Measurements from ENCODE around the gene UGT1A10.

Gene UGT1A10

DNA sequence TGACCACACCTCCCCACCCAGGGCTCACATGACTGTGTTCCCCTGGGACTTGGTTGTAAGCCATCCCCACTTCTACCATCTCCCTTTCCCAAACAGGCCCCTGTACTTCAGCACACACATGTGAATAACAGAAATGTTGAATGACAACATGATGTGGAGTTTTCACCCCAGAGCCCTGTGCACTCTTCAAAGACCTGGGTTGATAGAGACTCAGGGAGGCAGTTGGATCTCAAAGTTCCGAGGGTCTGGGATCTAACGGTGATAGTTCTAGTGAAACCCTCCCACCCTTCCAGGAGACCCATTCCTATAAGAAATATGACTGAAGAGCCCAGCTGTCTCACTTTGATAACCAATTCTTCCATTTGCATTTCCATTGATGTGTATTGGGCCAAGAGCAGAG lies 141.8 kb downstream of the UGT1A10 start, which contains the start of gene MROH2A:
TSS of gene MROH2A (plus strand) at position 301 of the 400 bp plus-strand sequence. CDS start 1,029 bp downstream, outside the sequence.
- no peak for TF ChIP-seq GABPA (IDR thresholded peaks at IDR 0.05; ENCODE audit: low read depth)
- TF ChIP-seq, protein P1, sequence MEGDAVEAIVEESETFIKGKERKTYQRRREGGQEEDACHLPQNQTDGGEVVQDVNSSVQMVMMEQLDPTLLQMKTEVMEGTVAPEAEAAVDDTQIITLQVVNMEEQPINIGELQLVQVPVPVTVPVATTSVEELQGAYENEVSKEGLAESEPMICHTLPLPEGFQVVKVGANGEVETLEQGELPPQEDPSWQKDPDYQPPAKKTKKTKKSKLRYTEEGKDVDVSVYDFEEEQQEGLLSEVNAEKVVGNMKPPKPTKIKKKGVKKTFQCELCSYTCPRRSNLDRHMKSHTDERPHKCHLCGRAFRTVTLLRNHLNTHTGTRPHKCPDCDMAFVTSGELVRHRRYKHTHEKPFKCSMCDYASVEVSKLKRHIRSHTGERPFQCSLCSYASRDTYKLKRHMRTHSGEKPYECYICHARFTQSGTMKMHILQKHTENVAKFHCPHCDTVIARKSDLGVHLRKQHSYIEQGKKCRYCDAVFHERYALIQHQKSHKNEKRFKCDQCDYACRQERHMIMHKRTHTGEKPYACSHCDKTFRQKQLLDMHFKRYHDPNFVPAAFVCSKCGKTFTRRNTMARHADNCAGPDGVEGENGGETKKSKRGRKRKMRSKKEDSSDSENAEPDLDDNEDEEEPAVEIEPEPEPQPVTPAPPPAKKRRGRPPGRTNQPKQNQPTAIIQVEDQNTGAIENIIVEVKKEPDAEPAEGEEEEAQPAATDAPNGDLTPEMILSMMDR (IDR thresholded peaks at IDR 0.05; ENCODE audit: insufficient read depth, low read length): no peak
- TF ChIP-seq, protein P2, sequence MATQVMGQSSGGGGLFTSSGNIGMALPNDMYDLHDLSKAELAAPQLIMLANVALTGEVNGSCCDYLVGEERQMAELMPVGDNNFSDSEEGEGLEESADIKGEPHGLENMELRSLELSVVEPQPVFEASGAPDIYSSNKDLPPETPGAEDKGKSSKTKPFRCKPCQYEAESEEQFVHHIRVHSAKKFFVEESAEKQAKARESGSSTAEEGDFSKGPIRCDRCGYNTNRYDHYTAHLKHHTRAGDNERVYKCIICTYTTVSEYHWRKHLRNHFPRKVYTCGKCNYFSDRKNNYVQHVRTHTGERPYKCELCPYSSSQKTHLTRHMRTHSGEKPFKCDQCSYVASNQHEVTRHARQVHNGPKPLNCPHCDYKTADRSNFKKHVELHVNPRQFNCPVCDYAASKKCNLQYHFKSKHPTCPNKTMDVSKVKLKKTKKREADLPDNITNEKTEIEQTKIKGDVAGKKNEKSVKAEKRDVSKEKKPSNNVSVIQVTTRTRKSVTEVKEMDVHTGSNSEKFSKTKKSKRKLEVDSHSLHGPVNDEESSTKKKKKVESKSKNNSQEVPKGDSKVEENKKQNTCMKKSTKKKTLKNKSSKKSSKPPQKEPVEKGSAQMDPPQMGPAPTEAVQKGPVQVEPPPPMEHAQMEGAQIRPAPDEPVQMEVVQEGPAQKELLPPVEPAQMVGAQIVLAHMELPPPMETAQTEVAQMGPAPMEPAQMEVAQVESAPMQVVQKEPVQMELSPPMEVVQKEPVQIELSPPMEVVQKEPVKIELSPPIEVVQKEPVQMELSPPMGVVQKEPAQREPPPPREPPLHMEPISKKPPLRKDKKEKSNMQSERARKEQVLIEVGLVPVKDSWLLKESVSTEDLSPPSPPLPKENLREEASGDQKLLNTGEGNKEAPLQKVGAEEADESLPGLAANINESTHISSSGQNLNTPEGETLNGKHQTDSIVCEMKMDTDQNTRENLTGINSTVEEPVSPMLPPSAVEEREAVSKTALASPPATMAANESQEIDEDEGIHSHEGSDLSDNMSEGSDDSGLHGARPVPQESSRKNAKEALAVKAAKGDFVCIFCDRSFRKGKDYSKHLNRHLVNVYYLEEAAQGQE (IDR thresholded peaks at IDR 0.05; ENCODE audit: insufficient replicate concordance, low read depth): no peak
- TF ChIP-seq SPI1 (IDR thresholded peaks at IDR 0.05; ENCODE audit: borderline replicate concordance, low read depth): no peak
- no peak for TF ChIP-seq POLR2AphosphoS5 (IDR thresholded peaks at IDR 0.05; ENCODE audit: low read depth)

DNA sequence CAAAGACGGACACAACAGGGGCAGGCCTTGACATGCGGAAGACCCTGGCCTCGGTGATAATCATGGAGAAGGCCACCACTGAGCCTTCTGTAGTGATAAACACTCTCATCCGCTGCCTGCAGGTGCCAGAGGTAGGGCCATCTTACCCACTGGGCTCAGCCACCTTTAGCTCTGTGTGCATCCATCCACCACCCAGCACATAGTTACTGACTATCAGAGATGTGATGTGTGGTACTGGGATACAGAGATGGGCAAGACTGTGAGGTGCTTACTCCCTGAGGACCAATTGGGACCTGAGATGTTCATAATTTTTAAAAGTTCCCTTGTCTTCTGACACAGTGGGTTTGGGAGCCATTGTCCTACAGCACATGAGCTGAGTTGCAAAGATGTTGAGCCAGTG lies 143.5 kb downstream of the UGT1A10 start:
- H3K4me3 ChIP-seq (replicated peaks; ENCODE audit: insufficient read depth, low read length): no peak overlapping the region
- TF ChIP-seq, protein P1 (IDR thresholded peaks at IDR 0.05; ENCODE audit: insufficient read depth, low read length): no peak
- no peak for TF ChIP-seq GABPA (IDR thresholded peaks at IDR 0.05; ENCODE audit: low read depth)
- no peak overlapping the region for H3K27ac ChIP-seq (replicated peaks)
- no peak for DNase-seq (ENCODE audit: low read depth in 1 of 2, low spot score in 1 of 2)
- no peaks in the 10 kb centered on the region for H3K27me3 ChIP-seq (ENCODE audit: insufficient read depth, poor library complexity, severe bottlenecking)

More for the DNA sequence above, 141.8 kb downstream of the UGT1A10 start, which contains the start of gene MROH2A:
- H3K27ac ChIP-seq (replicated peaks): no peak within 1 kb of the TSS
- H3K4me3 ChIP-seq (replicated peaks; ENCODE audit: insufficient read depth, low read length): no peak within 1 kb of the TSS
- no peaks in the 10 kb centered on the region for H3K27me3 ChIP-seq (ENCODE audit: insufficient read depth, poor library complexity, severe bottlenecking)
- no peak for DNase-seq (ENCODE audit: low read depth in 1 of 2, low spot score in 1 of 2)

DNA sequence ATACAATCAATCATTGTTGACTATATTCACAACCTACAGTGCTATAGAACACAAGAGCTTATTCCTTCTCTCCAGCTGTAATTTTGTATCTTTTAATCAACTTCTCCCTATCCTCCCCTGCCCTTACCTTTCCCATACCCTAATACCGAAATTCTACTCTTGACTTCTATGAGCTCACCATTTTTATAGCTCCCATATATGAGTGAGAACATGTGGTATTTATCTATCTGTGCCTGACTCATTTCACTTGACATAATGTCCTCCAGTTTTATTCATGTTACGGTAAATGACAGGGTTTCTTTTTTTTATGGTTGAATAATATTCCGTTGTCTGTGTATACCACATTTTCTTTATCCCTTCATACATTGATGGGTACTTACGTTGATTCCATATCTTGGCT lies 144.5 kb downstream of the UGT1A10 start:
- Histone ChIP-seq H3K27ac (replicated peaks) (no peak overlapping the region), H3K27me3 (ENCODE audit: insufficient read depth, poor library complexity, severe bottlenecking) (no peaks in the 10 kb centered on the region), H3K4me3 (replicated peaks; ENCODE audit: insufficient read depth, low read length) (no peak overlapping the region)
- TF ChIP-seq GABPA (IDR thresholded peaks at IDR 0.05; ENCODE audit: low read depth) (no peak), SPI1 (IDR thresholded peaks at IDR 0.05; ENCODE audit: borderline replicate concordance, low read depth) (no peak), POLR2AphosphoS5 (IDR thresholded peaks at IDR 0.05; ENCODE audit: low read depth) (no peak)
- TF ChIP-seq, protein P2 (IDR thresholded peaks at IDR 0.05; ENCODE audit: insufficient replicate concordance, low read depth): no peak
- TF ChIP-seq, protein P1 (IDR thresholded peaks at IDR 0.05; ENCODE audit: insufficient read depth, low read length): no peak
- no peak for DNase-seq (ENCODE audit: low read depth in 1 of 2, low spot score in 1 of 2)

DNA sequence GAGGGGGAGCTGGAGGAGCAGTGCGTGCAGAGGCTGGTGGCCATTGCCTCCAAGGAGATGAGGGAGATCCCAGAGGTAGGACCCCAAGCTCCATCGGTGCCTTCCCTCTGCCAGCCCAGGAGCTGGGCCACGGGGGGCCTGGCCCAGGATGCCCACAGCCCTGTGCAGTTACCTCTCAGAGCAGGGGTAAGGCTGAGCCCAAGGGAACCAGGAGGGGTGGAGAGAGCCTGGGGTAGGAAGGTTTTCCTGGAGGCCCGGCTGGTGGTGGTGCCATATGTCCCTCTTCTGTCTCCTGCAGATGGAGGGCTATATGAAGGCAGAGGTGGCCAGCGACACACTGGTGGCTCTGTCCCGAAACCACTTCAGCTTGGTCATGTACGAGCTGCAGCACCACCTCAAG lies 153.3 kb downstream of the UGT1A10 start:
- TF ChIP-seq POLR2AphosphoS5 (IDR thresholded peaks at IDR 0.05; ENCODE audit: low read depth) (no peak), GABPA (IDR thresholded peaks at IDR 0.05; ENCODE audit: low read depth) (no peak), SPI1 (IDR thresholded peaks at IDR 0.05; ENCODE audit: borderline replicate concordance, low read depth) (no peak)
- TF ChIP-seq, protein P2 (IDR thresholded peaks at IDR 0.05; ENCODE audit: insufficient replicate concordance, low read depth): no peak
- TF ChIP-seq, protein P1 (IDR thresholded peaks at IDR 0.05; ENCODE audit: insufficient read depth, low read length): no peak
- H3K27ac ChIP-seq (replicated peaks): no peak overlapping the region
- H3K4me3 ChIP-seq (replicated peaks; ENCODE audit: insufficient read depth, low read length): no peak overlapping the region
- no peak for DNase-seq (ENCODE audit: low read depth in 1 of 2, low spot score in 1 of 2)
- no peaks in the 10 kb centered on the region for H3K27me3 ChIP-seq (ENCODE audit: insufficient read depth, poor library complexity, severe bottlenecking)

Data from HL-60 (cell line).